ENCODE data around the gene CISD1.
A peak's percentile ranks its signal among the peaks of the same experiment; 100 is the strongest.
"Not testable (repeated sequence)": the region's sequence is repeated elsewhere in the genome, so short reads cannot be mapped to it uniquely, and the experiment has no call there.

Gene CISD1

GRCh38 chr10:58268946-58269781, at the start of gene CISD1:
Gene CISD1, plus strand, starts transcription at chr10:58269162. Its CDS starts 112 bp downstream, at chr10:58269274.
- DNase-seq, result peak; percentile 99

GRCh38 chr10:58219875-58220274, 49.1 kb upstream of the CISD1 start:
- no peak for DNase-seq

GRCh38 chr10:58220769-58221451, 48.1 kb upstream of the CISD1 start:
- no peak for DNase-seq

- no peak for DNase-seq
Observed at GRCh38 chr10:58225654-58226053, 43.3 kb upstream of the CISD1 start.

- not testable (repeated sequence) for DNase-seq
Observed at GRCh38 chr10:58229856-58230255, 39.1 kb upstream of the CISD1 start.

GRCh38 chr10:58237014-58237834, 31.7 kb upstream of the CISD1 start:
- no peak for DNase-seq

GRCh38 chr10:58239561-58240169, 29.3 kb upstream of the CISD1 start:
- no peak for DNase-seq

- DNase-seq, result no peak
Observed at GRCh38 chr10:58240531-58240930, 28.4 kb upstream of the CISD1 start.

- DNase-seq, result no peak
Observed at GRCh38 chr10:58241346-58241745, 27.6 kb upstream of the CISD1 start.

GRCh38 chr10:58243269-58243668, 25.7 kb upstream of the CISD1 start:
- no peak for DNase-seq

- DNase-seq, result not testable (repeated sequence)
Observed at GRCh38 chr10:58243801-58244200, 25.2 kb upstream of the CISD1 start.

GRCh38 chr10:58244242-58244641, 24.7 kb upstream of the CISD1 start:
- not testable (repeated sequence) for DNase-seq

- not testable (repeated sequence) for DNase-seq
Observed at GRCh38 chr10:58244666-58245065, 24.3 kb upstream of the CISD1 start.

- no peak for DNase-seq
Observed at GRCh38 chr10:58253184-58253583, 15.8 kb upstream of the CISD1 start.

- no peak for DNase-seq
Observed at GRCh38 chr10:58254644-58255043, 14.3 kb upstream of the CISD1 start.

GRCh38 chr10:58256013-58256780, 12.8 kb upstream of the CISD1 start:
- not testable (repeated sequence) for DNase-seq

- DNase-seq, result no peak
Observed at GRCh38 chr10:58258977-58259692, 9.8 kb upstream of the CISD1 start.

- DNase-seq, result no peak
Observed at GRCh38 chr10:58260334-58260733, 8.6 kb upstream of the CISD1 start.

- DNase-seq, result no peak
Observed at GRCh38 chr10:58262766-58263165, 6.2 kb upstream of the CISD1 start.

- no peak for DNase-seq
Observed at GRCh38 chr10:58264780-58265179, 4.2 kb upstream of the CISD1 start.

- no peak for DNase-seq
Observed at GRCh38 chr10:58265249-58265648, 3.7 kb upstream of the CISD1 start.
